Measurements from ENCODE around the gene TMEM176B. TPM values are rescaled to one million over a fixed set of nuclear protein-coding genes. Genes with fewer than 3 reads are reported as not detected.

The TMEM176B gene
- total and polyA plus RNA-seq, 2 of the 13 experiments (the other 11 are each of a cell fraction or from before 2014, with no cell fraction given): not detected

DNA sequence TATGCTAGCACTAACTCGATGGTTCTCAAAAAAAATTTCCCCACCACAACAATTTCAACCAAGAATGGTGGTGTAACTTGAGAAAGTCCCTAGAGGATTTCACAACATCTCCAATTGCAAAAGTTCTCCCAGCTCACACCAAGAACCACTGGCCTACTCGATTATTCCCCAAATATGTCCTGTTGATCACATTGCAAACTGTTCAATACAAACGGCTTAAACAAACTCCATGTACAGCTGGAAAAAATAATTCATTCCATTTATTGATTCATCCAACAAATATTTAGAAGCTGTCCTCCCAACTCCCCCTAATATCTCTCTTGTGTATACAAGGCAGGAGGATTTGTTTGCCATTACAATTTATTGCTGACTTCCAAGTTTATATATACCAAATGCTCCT, 19.1 kb downstream of the TMEM176B start:
- ChIA-PET POLR2A (no interaction called here), CTCF (ENCODE audit: low intra/inter-chr PET ratio, low total read pairs) (interaction anchor here (3.4 kb wide), 1 partner anchor 96 kb away, joined by 24 read pairs; no protein-coding TSS in a partner anchor)
- H3K36me3 ChIP-seq (replicated peaks in 1 of 2; ENCODE audit: control insufficient read depth in 1 of 2, insufficient read depth in 2 of 2, low read length in 2 of 2): no peaks in the 10 kb centered on the region
- TF ChIP-seq CEBPB (IDR thresholded peaks at IDR 0.05; ENCODE audit: borderline replicate concordance, low read depth, low read length): peak; percentile 67; the same call in 1 of the 2 replicates
- no peak for TF ChIP-seq ARNTL (CRISPR knock-in tag; IDR thresholded peaks at IDR 0.05)
- no peak overlapping the region for H3K4me3 ChIP-seq (replicated peaks in 1 of 3; ENCODE audit: insufficient read depth in 1 of 3, low read depth in 2 of 3, low read length in 3 of 3)
- 9% methylated on average over 3 of the region's 3 CpGs for WGBS (ENCODE audit: low lambda C conversion rate)
- H3K4me1 ChIP-seq (ENCODE audit: insufficient read depth, low read length): peaks cover 39% of the 10 kb centered on the region
- no peak for ATAC-seq
- H3K79me2 ChIP-seq (ENCODE audit: insufficient read depth, low read length): no peaks in the 10 kb centered on the region
- in situ Hi-C loops (cut with HindIII; ENCODE audit: extremely low pct_ligation_motif_present, low pct_unique_long_range_greater_than_20kb) (no loop called here), intact Hi-C loops (cut with micrococcal nuclease; ENCODE audit: unreplicated experiment) (loop anchor here (5.0 kb wide), 1 partner anchor 81 kb away; no protein-coding TSS in a partner anchor)
- DNase-seq (ENCODE audit: low spot score): no peak
- H4K20me1 ChIP-seq (ENCODE audit: insufficient read depth, low read length): no peaks in the 10 kb centered on the region
- H3K27ac ChIP-seq (ENCODE audit: extremely low read length, insufficient read depth, low read length): no peak overlapping the region
- H3K9ac ChIP-seq (ENCODE audit: insufficient read depth, low read depth, low read length): no peak overlapping the region
- H3K9me3 ChIP-seq (ENCODE audit: low read length): no peaks in the 10 kb centered on the region
- H2AFZ ChIP-seq (ENCODE audit: low read length): no peak overlapping the region
- no TSS peak for BruUV-seq (replicated peaks)
- FAIRE-seq: no peak
- peaks cover 0 to 9% of the 10 kb centered on the region in 2 experiments; a peak in 2 of 5 replicates for H3K27me3 ChIP-seq (ENCODE audit: control insufficient read depth in 1 of 2, insufficient read depth in 2 of 2, low read length in 2 of 2)
- no peak overlapping the region for H3K4me2 ChIP-seq (ENCODE audit: low read depth, low read length)

DNA sequence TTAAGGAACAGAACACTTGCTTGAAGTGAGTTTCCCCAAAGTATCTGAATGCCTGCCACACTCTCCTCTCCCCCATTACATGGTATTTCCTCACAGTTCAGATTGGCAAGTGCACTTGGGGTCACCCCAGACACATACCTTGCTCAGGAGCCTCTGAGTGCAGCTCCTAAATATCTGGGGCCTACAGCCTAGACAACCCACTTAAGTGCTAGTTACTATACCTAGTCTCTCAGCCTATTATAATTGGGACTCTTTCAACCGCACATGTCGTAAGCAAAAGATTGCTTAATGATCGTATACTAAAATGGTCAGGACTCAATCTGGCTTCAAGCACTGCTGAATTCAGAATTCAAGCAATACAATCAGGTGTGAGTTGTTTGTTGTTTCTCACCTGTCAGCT, 19.9 kb downstream of the TMEM176B start:
- no peaks in the 10 kb centered on the region for H3K79me2 ChIP-seq (ENCODE audit: insufficient read depth, low read length)
- TF ChIP-seq, protein P1, sequence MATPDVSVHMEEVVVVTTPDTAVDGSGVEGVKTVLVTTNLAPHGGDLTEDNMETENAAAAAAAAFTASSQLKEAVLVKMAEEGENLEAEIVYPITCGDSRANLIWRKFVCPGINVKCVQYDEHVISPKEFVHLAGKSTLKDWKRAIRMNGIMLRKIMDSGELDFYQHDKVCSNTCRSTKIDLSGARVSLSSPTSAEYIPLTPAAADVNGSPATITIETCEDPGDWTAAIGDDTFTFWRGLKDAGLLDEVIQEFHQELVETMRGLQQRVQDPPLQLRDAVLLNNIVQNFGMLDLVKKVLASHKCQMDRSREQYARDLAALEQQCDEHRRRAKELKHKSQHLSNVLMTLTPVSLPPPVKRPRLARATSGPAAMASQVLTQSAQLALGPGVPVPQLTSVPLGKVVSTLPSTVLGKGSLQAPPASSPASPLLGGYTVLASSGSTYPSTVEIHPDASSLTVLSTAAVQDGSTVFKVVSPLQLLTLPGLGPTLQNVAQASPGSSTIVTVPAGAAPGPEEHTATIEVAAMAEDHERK (CRISPR knock-in tag; IDR thresholded peaks at IDR 0.05; ENCODE audit: low read depth): no peak
- no peak for TF ChIP-seq SOX5 (CRISPR knock-in tag; IDR thresholded peaks at IDR 0.05; ENCODE audit: borderline replicate concordance)
- TF ChIP-seq, protein P2, sequence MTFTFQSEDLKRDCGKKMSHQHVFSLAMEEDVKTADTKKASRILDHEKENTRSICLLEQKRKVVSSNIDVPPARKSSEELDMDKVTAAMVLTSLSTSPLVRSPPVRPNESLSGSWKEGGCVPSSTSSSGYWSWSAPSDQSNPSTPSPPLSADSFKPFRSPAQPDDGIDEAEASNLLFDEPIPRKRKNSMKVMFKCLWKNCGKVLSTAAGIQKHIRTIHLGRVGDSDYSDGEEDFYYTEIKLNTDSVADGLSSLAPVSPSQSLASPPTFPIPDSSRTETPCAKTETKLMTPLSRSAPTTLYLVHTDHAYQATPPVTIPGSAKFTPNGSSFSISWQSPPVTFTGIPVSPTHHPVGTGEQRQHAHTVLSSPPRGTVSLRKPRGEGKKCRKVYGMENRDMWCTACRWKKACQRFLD (CRISPR knock-in tag; IDR thresholded peaks at IDR 0.05; ENCODE audit: borderline replicate concordance): no peak
- TF ChIP-seq HOXA5 (CRISPR knock-in tag; IDR thresholded peaks at IDR 0.05): no peak
- no peak for TF ChIP-seq SRSF9 (IDR thresholded peaks at IDR 0.05; ENCODE audit: borderline replicate concordance, insufficient read depth, low read depth, low read length, poor library complexity, severe bottlenecking)
- TF ChIP-seq HOXA9 (CRISPR knock-in tag; IDR thresholded peaks at IDR 0.05; ENCODE audit: borderline replicate concordance): no peak
- TF ChIP-seq NFKB2 (CRISPR knock-in tag; IDR thresholded peaks at IDR 0.05; ENCODE audit: borderline replicate concordance): no peak
- TF ChIP-seq, protein P3, sequence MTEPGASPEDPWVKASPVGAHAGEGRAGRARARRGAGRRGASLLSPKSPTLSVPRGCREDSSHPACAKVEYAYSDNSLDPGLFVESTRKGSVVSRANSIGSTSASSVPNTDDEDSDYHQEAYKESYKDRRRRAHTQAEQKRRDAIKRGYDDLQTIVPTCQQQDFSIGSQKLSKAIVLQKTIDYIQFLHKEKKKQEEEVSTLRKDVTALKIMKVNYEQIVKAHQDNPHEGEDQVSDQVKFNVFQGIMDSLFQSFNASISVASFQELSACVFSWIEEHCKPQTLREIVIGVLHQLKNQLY (CRISPR knock-in tag; IDR thresholded peaks at IDR 0.05): no peak
- no peak overlapping the region for H3K27ac ChIP-seq (ENCODE audit: extremely low read length, insufficient read depth, low read length)
- FAIRE-seq: no peak
- ATAC-seq: no peak
- POLR2A ChIA-PET: no interaction called here
- no peak overlapping the region for H3K4me3 ChIP-seq (replicated peaks in 1 of 3; ENCODE audit: insufficient read depth in 1 of 3, low read depth in 2 of 3, low read length in 3 of 3)
- peaks cover 0 to 4% of the 10 kb centered on the region in 2 experiments; a peak in 1 of 5 replicates for H3K27me3 ChIP-seq (ENCODE audit: control insufficient read depth in 1 of 2, insufficient read depth in 2 of 2, low read length in 2 of 2)
- no peak overlapping the region for H2AFZ ChIP-seq (ENCODE audit: low read length)
- WGBS (ENCODE audit: low lambda C conversion rate): 63% methylated on average over 3 of the region's 3 CpGs
- in situ Hi-C loops (cut with HindIII; ENCODE audit: extremely low pct_ligation_motif_present, low pct_unique_long_range_greater_than_20kb) (no loop called here), intact Hi-C loops (cut with micrococcal nuclease; ENCODE audit: unreplicated experiment) (loop anchor here (5.0 kb wide), 1 partner anchor 82 kb away; no protein-coding TSS in a partner anchor)
- no peaks in the 10 kb centered on the region for H3K9me3 ChIP-seq (ENCODE audit: low read length)
- CTCF ChIA-PET (ENCODE audit: low intra/inter-chr PET ratio, low total read pairs): interaction anchor here (3.4 kb wide), 1 partner anchor 96 kb away, joined by 24 read pairs; no protein-coding TSS in a partner anchor
- H3K9ac ChIP-seq (ENCODE audit: insufficient read depth, low read depth, low read length): no peak overlapping the region
- H3K4me1 ChIP-seq (ENCODE audit: insufficient read depth, low read length): peaks cover 39% of the 10 kb centered on the region
- no TSS peak for BruUV-seq (replicated peaks)
- no peaks in the 10 kb centered on the region for H3K36me3 ChIP-seq (replicated peaks in 1 of 2; ENCODE audit: control insufficient read depth in 1 of 2, insufficient read depth in 2 of 2, low read length in 2 of 2)
- no peak overlapping the region for H3K4me2 ChIP-seq (ENCODE audit: low read depth, low read length)
- H4K20me1 ChIP-seq (ENCODE audit: insufficient read depth, low read length): no peaks in the 10 kb centered on the region
- no peak for DNase-seq (ENCODE audit: low spot score)
